H4 (cell line): ENCODE measurements around the gene PANK1. TPM values are rescaled to one million over a fixed set of nuclear protein-coding genes. Genes with fewer than 3 reads are reported as not detected.
A peak's percentile ranks its signal among the peaks of the same experiment; 100 is the strongest.
"Not testable (repeated sequence)": the region's sequence is repeated elsewhere in the genome, so short reads cannot be mapped to it uniquely, and the experiment has no call there.

Experiments
- DNase-seq: peaks from one replicate; pipeline ENCODE4 v3.0.0-alpha.2; 2015; ENCODE audit warnings: low spot score
- total RNA-seq: library from RNA; depleted of rRNA; stranded (reverse); fragments of >200 nt; shearing (Covaris generic); gene quantifications from 2 replicates; pipeline ENCODE4 v1.2.3, GENCODE V29; 2014

Gene PANK1
- total RNA-seq, 1 experiment from 2014 or later = 9.7 TPM

DNA sequence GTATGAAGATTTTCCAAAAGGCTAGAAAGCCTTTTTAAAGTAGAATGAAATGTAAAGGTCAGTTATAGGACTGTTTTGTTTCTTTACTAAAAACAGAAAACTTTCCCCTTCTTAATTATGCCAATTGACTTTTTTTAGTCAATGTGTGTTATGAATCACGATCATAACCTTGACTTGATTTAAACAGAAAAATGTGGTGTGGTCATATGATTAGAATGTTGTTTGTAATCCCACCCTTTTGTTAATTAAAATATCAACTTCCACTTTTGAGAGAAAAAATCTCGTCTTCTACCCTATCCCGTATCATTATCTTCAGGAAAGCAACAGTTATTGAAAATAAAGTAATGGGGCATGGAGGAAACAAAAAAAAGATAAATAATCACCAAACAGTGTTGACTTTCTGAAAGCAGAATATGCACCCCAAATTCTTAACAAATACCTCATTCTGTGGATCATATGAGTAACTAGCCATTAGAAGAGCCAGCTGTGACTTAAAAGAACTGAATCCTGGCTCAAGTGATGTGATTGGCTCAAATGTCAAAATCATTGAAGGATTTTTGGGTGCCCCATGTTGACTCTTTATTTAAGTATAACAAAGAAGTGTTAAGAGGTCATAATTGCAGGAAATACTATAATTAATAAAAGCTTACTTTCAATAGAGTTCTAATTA, 77.3 kb downstream of the PANK1 start:
- no peak for DNase-seq

GRCh38 chr10:89566992-89567391, 78.0 kb downstream of the PANK1 start:
- no peak for DNase-seq

- no peak for DNase-seq
Observed at GRCh38 chr10:89566095-89566950, 78.7 kb downstream of the PANK1 start.

DNA sequence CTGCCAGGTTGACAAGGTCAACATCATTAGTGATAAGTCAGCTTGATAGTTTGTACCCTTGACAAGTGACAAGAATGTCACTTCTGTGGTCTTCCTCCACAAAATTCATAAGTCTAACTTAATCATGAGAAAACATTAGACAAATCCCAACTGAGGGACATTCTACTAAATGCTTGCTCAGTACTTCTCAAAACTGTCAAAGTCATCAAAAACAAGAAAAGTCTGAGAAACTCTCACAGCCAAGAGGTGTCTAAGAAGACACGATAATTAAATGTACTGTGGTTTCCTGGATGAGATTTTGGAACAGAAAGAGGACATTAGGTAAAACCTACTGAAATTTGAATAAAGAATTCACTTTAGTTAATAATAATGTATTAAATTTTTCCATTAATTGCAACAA, 79.9 kb downstream of the PANK1 start:
- DNase-seq = no peak

DNA sequence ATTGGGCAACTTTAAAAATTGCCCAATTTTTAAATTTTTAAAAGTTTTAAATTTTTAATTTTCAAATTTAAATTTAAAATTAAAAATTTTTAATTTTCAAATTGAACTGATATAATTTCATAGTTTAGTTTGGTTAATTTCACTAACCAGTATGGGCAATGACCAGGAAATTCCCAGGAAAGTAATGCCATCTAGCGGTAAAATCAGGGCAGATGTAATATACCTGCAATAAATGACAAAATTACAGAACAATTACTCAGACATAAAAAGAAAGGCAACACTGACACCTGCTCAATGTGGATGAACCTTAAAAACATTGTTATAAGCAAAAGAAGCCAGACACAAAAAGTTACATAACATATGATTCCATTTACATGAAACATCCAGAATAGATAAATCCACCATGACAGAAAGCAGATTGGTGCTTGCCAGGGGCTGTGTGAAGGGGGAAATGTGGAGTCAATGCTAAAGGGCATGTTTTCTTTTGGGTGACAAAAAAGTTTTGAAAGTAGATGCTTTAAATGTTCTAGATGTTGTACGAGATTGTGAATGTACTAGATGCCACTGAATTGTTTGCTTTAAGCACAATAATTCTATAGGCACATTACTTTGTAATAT, 81.1 kb downstream of the PANK1 start:
- DNase-seq = peak; percentile 46

- no peak for DNase-seq
Observed at GRCh38 chr10:89563311-89563710, 81.7 kb downstream of the PANK1 start.

- no peak for DNase-seq
Observed at GRCh38 chr10:89556600-89556999, 88.4 kb downstream of the PANK1 start.

GRCh38 chr10:89555688-89556445, 89.2 kb downstream of the PANK1 start:
- DNase-seq = no peak

GRCh38 chr10:89554433-89554832, 90.6 kb downstream of the PANK1 start:
- DNase-seq = no peak

DNA sequence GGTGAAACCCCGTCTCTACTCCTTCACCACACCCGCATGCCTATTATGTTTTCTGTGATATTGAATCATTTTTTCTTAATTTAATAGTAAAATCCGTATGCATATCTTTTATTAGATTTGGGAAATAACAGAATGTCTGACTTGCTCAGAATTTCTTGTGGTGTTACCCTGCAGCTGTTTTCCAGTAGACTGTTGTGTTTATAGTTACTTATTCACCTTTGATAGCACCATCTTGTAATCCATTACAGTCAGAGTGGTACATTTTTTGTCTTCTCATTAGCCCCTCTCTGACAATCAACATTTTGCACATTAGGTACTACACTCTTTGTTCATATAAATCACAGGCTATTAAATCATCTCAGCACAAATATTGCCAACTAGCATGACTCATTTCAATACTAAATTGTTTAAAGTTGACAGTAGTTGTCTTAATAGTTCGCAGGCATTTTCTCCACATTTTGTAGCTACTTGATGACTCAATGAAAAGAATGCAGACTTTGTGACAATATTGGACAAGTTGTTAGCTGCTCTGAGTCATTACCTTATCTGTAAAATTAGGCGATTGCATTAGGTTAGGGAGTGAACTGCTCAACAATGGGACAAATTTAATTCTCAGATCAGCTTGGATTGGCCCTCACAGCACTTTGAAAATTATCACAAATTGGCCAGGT, 91.8 kb downstream of the PANK1 start:
- peak; percentile 74 for DNase-seq

- DNase-seq = no peak
Observed at GRCh38 chr10:89552213-89552612, 92.8 kb downstream of the PANK1 start.

- peak; percentile 74 for DNase-seq
Observed at GRCh38 chr10:89550509-89550908, 94.5 kb downstream of the PANK1 start.

GRCh38 chr10:89549510-89549909, 95.5 kb downstream of the PANK1 start:
- no peak for DNase-seq

- no peak for DNase-seq
Observed at GRCh38 chr10:89548673-89549072, 96.4 kb downstream of the PANK1 start.

- DNase-seq = no peak
Observed at GRCh38 chr10:89547853-89548513, 97.1 kb downstream of the PANK1 start.

DNA sequence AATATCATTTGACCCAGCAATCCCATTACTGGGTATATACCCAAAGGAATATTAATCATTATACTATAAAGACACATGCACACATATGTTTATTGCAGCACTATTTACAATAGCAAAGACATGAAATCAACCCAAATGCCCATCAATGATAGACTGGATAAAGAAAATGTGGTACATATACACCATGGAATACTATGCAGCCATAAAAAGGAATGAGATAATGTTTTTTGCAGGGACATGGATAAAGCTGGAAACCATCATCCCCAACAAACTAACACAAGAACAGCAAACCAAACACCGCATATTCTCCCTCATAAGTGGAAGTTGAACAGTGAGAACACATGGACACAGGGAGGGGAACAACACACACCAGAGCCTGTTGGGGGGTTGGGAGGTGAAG, 98.4 kb downstream of the PANK1 start:
- not testable (repeated sequence) for DNase-seq

DNA sequence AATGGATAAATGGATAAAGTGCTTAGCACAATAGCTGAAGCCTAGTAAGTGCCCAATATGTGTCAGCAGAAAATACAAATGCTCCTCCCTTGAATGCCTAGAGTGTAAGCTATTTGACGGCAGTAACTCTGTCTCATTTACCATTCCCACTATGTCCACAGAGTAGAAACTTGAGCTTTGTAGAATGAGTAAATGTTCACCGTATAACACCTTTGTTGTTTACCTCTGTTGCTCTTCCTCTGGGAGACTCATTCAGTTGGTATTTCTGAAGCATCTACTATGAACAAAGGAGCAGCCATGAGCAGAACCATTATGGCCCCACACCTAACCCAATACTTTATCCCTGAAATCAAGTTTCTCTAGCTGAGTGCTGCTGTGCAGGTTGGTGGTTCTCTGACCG, 101.2 kb downstream of the PANK1 start:
- no peak for DNase-seq

DNA sequence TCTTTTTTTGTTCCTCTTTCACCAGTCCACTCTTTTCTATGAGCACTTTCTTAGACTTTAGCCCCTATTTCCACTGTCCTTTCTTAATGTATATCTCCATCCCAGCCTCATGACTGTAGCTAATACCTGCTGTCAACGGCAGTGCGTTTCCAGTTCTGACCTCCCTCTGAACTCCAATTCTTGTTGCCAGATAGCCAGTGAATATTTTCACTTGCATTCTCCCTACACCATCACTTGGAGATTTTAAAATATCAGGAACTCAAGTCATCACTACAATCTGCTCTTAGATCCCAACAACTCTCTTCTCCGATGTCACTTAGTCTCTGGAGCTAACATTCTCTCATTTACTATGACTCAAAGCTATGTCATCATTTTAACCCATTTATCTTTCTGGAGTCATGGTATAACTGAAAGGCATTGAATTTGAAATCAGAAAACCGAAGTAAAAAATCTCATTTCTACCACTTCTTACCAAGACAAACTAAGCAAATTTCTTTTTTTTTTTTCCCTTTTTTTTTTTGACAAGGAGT, 104.6 kb downstream of the PANK1 start:
- no peak for DNase-seq

DNA sequence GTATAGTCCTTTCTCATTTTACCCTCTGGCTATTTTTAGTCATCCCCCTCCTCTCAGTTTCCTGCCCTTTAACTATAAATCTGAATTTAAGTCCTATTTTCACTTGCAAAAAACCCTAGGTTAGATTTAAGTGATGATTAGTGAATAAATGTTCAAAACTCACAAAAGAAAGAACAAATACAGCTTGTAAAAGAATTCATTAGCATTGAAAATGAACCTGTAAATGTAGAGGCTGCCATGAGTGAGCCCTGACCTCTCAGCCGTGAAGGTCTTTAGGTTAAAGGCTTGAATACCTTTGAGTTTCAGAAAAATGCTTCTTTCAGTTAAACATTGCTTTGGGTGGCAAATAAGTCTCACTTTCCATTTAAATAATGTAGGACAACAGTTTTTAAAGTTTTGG, 107.7 kb downstream of the PANK1 start:
- DNase-seq = no peak

GRCh38 chr10:89536013-89536354, 109.1 kb downstream of the PANK1 start:
- no peak for DNase-seq
